Measurements from ENCODE around the gene C3orf33.

The C3orf33 gene

DNA sequence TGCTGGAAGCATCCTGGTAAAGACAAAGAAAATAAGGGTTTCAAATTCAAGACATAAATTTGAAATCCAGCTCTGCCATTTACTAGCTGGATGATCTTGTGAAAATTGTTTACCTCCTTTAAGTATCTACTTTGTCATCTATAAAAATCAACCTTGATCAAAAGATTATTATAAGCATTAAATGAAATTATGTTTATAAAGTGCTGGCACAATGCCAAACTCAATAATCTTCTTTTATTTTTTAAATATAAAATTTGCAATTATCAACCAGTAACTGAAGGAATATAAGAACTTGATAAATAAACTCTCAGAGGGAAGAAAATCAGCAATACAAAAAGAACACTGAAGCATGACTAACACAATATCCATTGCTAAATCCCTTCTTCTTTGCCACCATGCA lies 25.8 kb downstream of the C3orf33 start:
- no peaks in the 10 kb centered on the region for H3K36me3 ChIP-seq (ENCODE audit: insufficient read depth, low read length)
- H3K9ac ChIP-seq (ENCODE audit: low read length) = no peak overlapping the region
- H3K9me3 ChIP-seq (ENCODE audit: low read length) = no peaks in the 10 kb centered on the region
- no peak overlapping the region for H3K27ac ChIP-seq (ENCODE audit: low read depth, low read length)
- H3K27me3 ChIP-seq (ENCODE audit: control insufficient read depth in 1 of 2, insufficient read depth in 2 of 2, low read length in 2 of 2) = no peaks in the 10 kb centered on the region
- H3K4me1 ChIP-seq (ENCODE audit: insufficient read depth, low read length) = no peaks in the 10 kb centered on the region
- no peak overlapping the region for H3K4me3 ChIP-seq (ENCODE audit: low read depth in 1 of 2, low read length in 2 of 2)

GRCh38 chr3:155778462-155778861 lies 27.6 kb downstream of the C3orf33 start:
- Histone ChIP-seq H3K4me1 (ENCODE audit: insufficient read depth, low read length) (no peaks in the 10 kb centered on the region), H3K27ac (ENCODE audit: low read depth, low read length) (no peak overlapping the region)

GRCh38 chr3:155772801-155773200 lies 33.3 kb downstream of the C3orf33 start:
- peaks cover 4% of the 10 kb centered on the region for H3K36me3 ChIP-seq (ENCODE audit: insufficient read depth, low read length)
- H3K27ac ChIP-seq (ENCODE audit: low read depth, low read length) = no peak overlapping the region
- no peaks in the 10 kb centered on the region for H3K9me3 ChIP-seq (ENCODE audit: low read length)

More at GRCh38 chr3:155778462-155778861, 27.6 kb downstream of the C3orf33 start:
- no peak overlapping the region for H3K9ac ChIP-seq (ENCODE audit: low read length)
- H3K9me3 ChIP-seq (ENCODE audit: low read length) = no peaks in the 10 kb centered on the region
- no peak overlapping the region for H3K4me3 ChIP-seq (ENCODE audit: low read depth in 1 of 2, low read length in 2 of 2)
- peaks cover 4% of the 10 kb centered on the region for H3K36me3 ChIP-seq (ENCODE audit: insufficient read depth, low read length)
- no peaks in the 10 kb centered on the region for H3K27me3 ChIP-seq (ENCODE audit: control insufficient read depth in 1 of 2, insufficient read depth in 2 of 2, low read length in 2 of 2)

DNA sequence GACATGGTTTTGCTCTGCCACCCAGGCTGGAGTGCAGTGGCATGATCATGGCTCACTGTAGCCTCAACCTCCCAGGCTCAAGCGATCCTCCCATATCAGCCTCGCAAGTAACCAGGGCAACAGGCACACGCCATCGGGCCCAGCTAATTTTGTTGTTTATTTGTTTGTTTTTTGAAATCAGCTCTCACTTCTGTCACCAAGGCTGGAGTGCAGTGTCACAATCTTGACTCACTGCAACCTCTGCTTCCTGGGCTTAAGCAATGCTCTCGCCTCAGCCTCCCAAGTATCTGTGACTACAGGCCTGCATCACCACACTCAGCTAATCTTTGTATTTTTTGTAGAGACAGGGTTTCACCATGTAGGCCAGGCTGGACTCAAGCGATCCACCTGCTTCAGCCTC lies 35.0 kb downstream of the C3orf33 start:
- Histone ChIP-seq H3K36me3 (ENCODE audit: insufficient read depth, low read length) (peaks cover 4% of the 10 kb centered on the region), H3K27ac (ENCODE audit: low read depth, low read length) (no peak overlapping the region), H3K4me3 (ENCODE audit: low read depth in 1 of 2, low read length in 2 of 2) (no peak overlapping the region), H3K9me3 (ENCODE audit: low read length) (no peaks in the 10 kb centered on the region), H3K27me3 (ENCODE audit: control insufficient read depth in 1 of 2, insufficient read depth in 2 of 2, low read length in 2 of 2) (no peaks in the 10 kb centered on the region), H3K4me1 (ENCODE audit: insufficient read depth, low read length) (peaks cover 6% of the 10 kb centered on the region), H3K9ac (ENCODE audit: low read length) (no peak overlapping the region)

More at GRCh38 chr3:155772801-155773200, 33.3 kb downstream of the C3orf33 start:
- no peaks in the 10 kb centered on the region for H3K27me3 ChIP-seq (ENCODE audit: control insufficient read depth in 1 of 2, insufficient read depth in 2 of 2, low read length in 2 of 2)
- H3K9ac ChIP-seq (ENCODE audit: low read length) = no peak overlapping the region
- peaks cover 6% of the 10 kb centered on the region for H3K4me1 ChIP-seq (ENCODE audit: insufficient read depth, low read length)
- H3K4me3 ChIP-seq (ENCODE audit: low read depth in 1 of 2, low read length in 2 of 2) = no peak overlapping the region

DNA sequence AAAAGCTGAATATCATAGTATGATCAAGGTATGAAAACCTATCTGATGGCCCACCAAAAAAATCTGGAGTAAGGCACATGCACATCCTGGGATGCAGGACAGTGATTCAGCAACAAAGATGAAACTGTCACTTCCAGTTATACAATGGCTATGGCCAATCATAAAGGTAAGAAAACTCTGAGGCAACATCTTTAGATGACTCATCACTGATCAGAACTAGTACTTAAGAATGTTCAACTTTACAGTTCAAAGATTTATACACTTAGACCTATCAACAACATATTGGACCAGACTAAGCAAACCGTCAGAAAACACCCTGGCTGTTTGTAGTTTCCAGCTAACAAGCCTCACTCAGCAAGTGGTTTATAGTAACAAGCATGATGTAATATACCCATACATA lies 39.9 kb downstream of the C3orf33 start:
- no peak overlapping the region for H3K9ac ChIP-seq (ENCODE audit: low read length)
- no peaks in the 10 kb centered on the region for H3K4me1 ChIP-seq (ENCODE audit: insufficient read depth, low read length)

GRCh38 chr3:155763870-155764463 lies 42.1 kb downstream of the C3orf33 start:
- H3K27ac ChIP-seq (ENCODE audit: low read depth, low read length) = no peak overlapping the region
- H3K27me3 ChIP-seq (ENCODE audit: control insufficient read depth in 1 of 2, insufficient read depth in 2 of 2, low read length in 2 of 2) = no peaks in the 10 kb centered on the region
- H3K9ac ChIP-seq (ENCODE audit: low read length) = no peak overlapping the region
- H3K4me1 ChIP-seq (ENCODE audit: insufficient read depth, low read length) = no peaks in the 10 kb centered on the region
- no peak overlapping the region for H3K4me3 ChIP-seq (ENCODE audit: low read depth in 1 of 2, low read length in 2 of 2)
- H3K9me3 ChIP-seq (ENCODE audit: low read length) = no peaks in the 10 kb centered on the region
- H3K36me3 ChIP-seq (ENCODE audit: insufficient read depth, low read length) = no peaks in the 10 kb centered on the region

More for the DNA sequence above, 39.9 kb downstream of the C3orf33 start:
- H3K4me3 ChIP-seq (ENCODE audit: low read depth in 1 of 2, low read length in 2 of 2) = no peak overlapping the region
- no peaks in the 10 kb centered on the region for H3K27me3 ChIP-seq (ENCODE audit: control insufficient read depth in 1 of 2, insufficient read depth in 2 of 2, low read length in 2 of 2)
- no peak overlapping the region for H3K27ac ChIP-seq (ENCODE audit: low read depth, low read length)
- no peaks in the 10 kb centered on the region for H3K9me3 ChIP-seq (ENCODE audit: low read length)
- no peaks in the 10 kb centered on the region for H3K36me3 ChIP-seq (ENCODE audit: insufficient read depth, low read length)

GRCh38 chr3:155760653-155761052 lies 45.4 kb downstream of the C3orf33 start:
- Histone ChIP-seq H3K4me3 (ENCODE audit: low read depth in 1 of 2, low read length in 2 of 2) (no peak overlapping the region), H3K36me3 (ENCODE audit: insufficient read depth, low read length) (no peaks in the 10 kb centered on the region), H3K9me3 (ENCODE audit: low read length) (no peaks in the 10 kb centered on the region), H3K9ac (ENCODE audit: low read length) (no peak overlapping the region), H3K27ac (ENCODE audit: low read depth, low read length) (no peak overlapping the region), H3K27me3 (ENCODE audit: control insufficient read depth in 1 of 2, insufficient read depth in 2 of 2, low read length in 2 of 2) (no peaks in the 10 kb centered on the region), H3K4me1 (ENCODE audit: insufficient read depth, low read length) (no peaks in the 10 kb centered on the region)

DNA sequence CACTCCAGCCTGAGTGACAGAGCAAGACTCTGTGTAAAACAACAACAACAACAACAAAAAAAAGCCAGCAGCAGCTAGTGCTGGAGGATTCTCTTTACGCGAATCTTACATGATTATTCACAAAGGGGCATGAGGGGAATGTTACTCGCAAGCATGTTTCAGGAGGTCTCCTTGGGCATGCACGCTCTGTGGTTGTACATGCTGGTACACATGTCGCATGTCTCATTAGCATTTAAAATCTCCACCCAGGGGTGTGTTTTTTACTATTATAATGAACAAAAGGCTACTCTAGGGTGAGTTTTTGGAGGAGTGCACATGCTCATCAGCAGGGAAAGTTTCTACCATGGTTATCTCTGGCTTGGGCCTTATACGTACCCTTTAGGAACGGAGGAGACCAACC lies 48.5 kb downstream of the C3orf33 start:
- H3K9ac ChIP-seq (ENCODE audit: low read length) = no peak overlapping the region
- no peaks in the 10 kb centered on the region for H3K4me1 ChIP-seq (ENCODE audit: insufficient read depth, low read length)
- no peaks in the 10 kb centered on the region for H3K36me3 ChIP-seq (ENCODE audit: insufficient read depth, low read length)
- no peak overlapping the region for H3K4me3 ChIP-seq (ENCODE audit: low read depth in 1 of 2, low read length in 2 of 2)
- no peaks in the 10 kb centered on the region for H3K9me3 ChIP-seq (ENCODE audit: low read length)
- no peak overlapping the region for H3K27ac ChIP-seq (ENCODE audit: low read depth, low read length)
- no peaks in the 10 kb centered on the region for H3K27me3 ChIP-seq (ENCODE audit: control insufficient read depth in 1 of 2, insufficient read depth in 2 of 2, low read length in 2 of 2)

- no peak overlapping the region for H3K9ac ChIP-seq (ENCODE audit: low read length)
- no peaks in the 10 kb centered on the region for H3K9me3 ChIP-seq (ENCODE audit: low read length)
- no peaks in the 10 kb centered on the region for H3K27me3 ChIP-seq (ENCODE audit: control insufficient read depth in 1 of 2, insufficient read depth in 2 of 2, low read length in 2 of 2)
- H3K36me3 ChIP-seq (ENCODE audit: insufficient read depth, low read length) = no peaks in the 10 kb centered on the region
- H3K4me3 ChIP-seq (ENCODE audit: low read depth in 1 of 2, low read length in 2 of 2) = no peak overlapping the region
- H3K27ac ChIP-seq (ENCODE audit: low read depth, low read length) = no peak overlapping the region
- no peaks in the 10 kb centered on the region for H3K4me1 ChIP-seq (ENCODE audit: insufficient read depth, low read length)
Measured at GRCh38 chr3:155753038-155753639, 52.9 kb downstream of the C3orf33 start.

- H3K9ac ChIP-seq (ENCODE audit: low read length) = no peak overlapping the region
Measured at GRCh38 chr3:155748611-155749365, 57.3 kb downstream of the C3orf33 start.

GRCh38 chr3:155747946-155748290 lies 58.2 kb downstream of the C3orf33 start:
- H3K9ac ChIP-seq (ENCODE audit: low read length) = no peak overlapping the region
- no peak overlapping the region for H3K4me3 ChIP-seq (ENCODE audit: low read depth in 1 of 2, low read length in 2 of 2)
- H3K9me3 ChIP-seq (ENCODE audit: low read length) = no peaks in the 10 kb centered on the region
- H3K4me1 ChIP-seq (ENCODE audit: insufficient read depth, low read length) = no peaks in the 10 kb centered on the region
- no peaks in the 10 kb centered on the region for H3K36me3 ChIP-seq (ENCODE audit: insufficient read depth, low read length)
- H3K27me3 ChIP-seq (ENCODE audit: control insufficient read depth in 1 of 2, insufficient read depth in 2 of 2, low read length in 2 of 2) = no peaks in the 10 kb centered on the region
- no peak overlapping the region for H3K27ac ChIP-seq (ENCODE audit: low read depth, low read length)

More at GRCh38 chr3:155748611-155749365, 57.3 kb downstream of the C3orf33 start:
- H3K9me3 ChIP-seq (ENCODE audit: low read length) = no peaks in the 10 kb centered on the region
- H3K4me3 ChIP-seq (ENCODE audit: low read depth in 1 of 2, low read length in 2 of 2) = no peak overlapping the region
- H3K27me3 ChIP-seq (ENCODE audit: control insufficient read depth in 1 of 2, insufficient read depth in 2 of 2, low read length in 2 of 2) = no peaks in the 10 kb centered on the region
- H3K4me1 ChIP-seq (ENCODE audit: insufficient read depth, low read length) = no peaks in the 10 kb centered on the region
- no peaks in the 10 kb centered on the region for H3K36me3 ChIP-seq (ENCODE audit: insufficient read depth, low read length)
- no peak overlapping the region for H3K27ac ChIP-seq (ENCODE audit: low read depth, low read length)
